CD4-positive, alpha-beta T cell treated with Interleukin-2 at 100 ng/mL for 4 hours (primary cell): Measurements from ENCODE around the gene QSOX1.

ENCODE experiments used
- DNase-seq: peaks from one replicate; pipeline ENCODE4 v3.0.0-alpha.2; 2020; ENCODE audit warnings: low spot score

The QSOX1 gene

GRCh38 chr1:180235502-180236239 is 81.0 kb downstream of the QSOX1 start:
- no peak for DNase-seq

GRCh38 chr1:180236698-180237509 is 82.2 kb downstream of the QSOX1 start:
- DNase-seq, result no peak

GRCh38 chr1:180237869-180238476 is 83.3 kb downstream of the QSOX1 start:
- no peak for DNase-seq

GRCh38 chr1:180238675-180239074 is 84.0 kb downstream of the QSOX1 start:
- no peak for DNase-seq

- DNase-seq, result no peak
Measured at GRCh38 chr1:180239145-180240096, 84.8 kb downstream of the QSOX1 start.

- no peak for DNase-seq
Measured at GRCh38 chr1:180241716-180242544, 87.3 kb downstream of the QSOX1 start.

- DNase-seq, result no peak
Measured at GRCh38 chr1:180243517-180244221, 89.0 kb downstream of the QSOX1 start.

GRCh38 chr1:180244840-180245239 is 90.2 kb downstream of the QSOX1 start:
- DNase-seq, result no peak

GRCh38 chr1:180246579-180246978 is 91.9 kb downstream of the QSOX1 start:
- DNase-seq, result no peak

GRCh38 chr1:180247061-180247460 is 92.4 kb downstream of the QSOX1 start:
- DNase-seq, result no peak

GRCh38 chr1:180247580-180247979 is 92.9 kb downstream of the QSOX1 start:
- no peak for DNase-seq

GRCh38 chr1:180248176-180248575 is 93.5 kb downstream of the QSOX1 start:
- no peak for DNase-seq

GRCh38 chr1:180248731-180249681 is 94.3 kb downstream of the QSOX1 start:
- no peak for DNase-seq

- no peak for DNase-seq
Measured at GRCh38 chr1:180249725-180250498, 95.2 kb downstream of the QSOX1 start.

- no peak for DNase-seq
Measured at GRCh38 chr1:180250499-180250770, 95.8 kb downstream of the QSOX1 start.

- no peak for DNase-seq
Measured at GRCh38 chr1:180250883-180251509, 96.3 kb downstream of the QSOX1 start.

GRCh38 chr1:180251526-180252305 is 97.0 kb downstream of the QSOX1 start:
- no peak for DNase-seq
